ENCODE results near the gene DPF3. TPM values are rescaled to one million over a fixed set of nuclear protein-coding genes. Genes with fewer than 3 reads are reported as not detected.

DPF3 gene
- total and polyA plus RNA-seq, 7 donors: 2.3 to 25.3 (median 19.4) TPM

GRCh38 chr14:72714871-72715214 lies 179.1 kb downstream of the DPF3 start:
- ATAC-seq: peak; percentile 57 to 68 (median 63)
- H3K9me3 ChIP-seq: no peaks in the 10 kb centered on the region
- peak; percentile 51 to 77 for DNase-seq
- no peak for TF ChIP-seq CTCF (IDR thresholded peaks at IDR 0.05)
- intact Hi-C loops (cut with DNase I): no loop called here
- peaks cover 41% of the 10 kb centered on the region for H3K4me1 ChIP-seq
- H3K27ac ChIP-seq: peak overlapping the region; percentile 90
- 40 to 70% (median 58%) methylated on average over 8 of the region's 8 CpGs for WGBS, 3 donors
- H3K36me3 ChIP-seq (ENCODE audit: insufficient read depth in 1 of 2, low read depth in 1 of 2): no peaks in the 10 kb centered on the region
- no peak overlapping the region for H3K4me3 ChIP-seq
- H3K27me3 ChIP-seq (ENCODE audit: insufficient read depth in 3 of 3, low read length in 2 of 3): no peaks in the 10 kb centered on the region

- WGBS, 3 donors: 89 to 91% (median 90%) methylated on average over 14 of the region's 14 CpGs
- Histone ChIP-seq H3K4me3 (no peak overlapping the region), H3K27ac (peak overlapping the region; percentile 90), H3K4me1 (peaks cover 41% of the 10 kb centered on the region), H3K9me3 (no peaks in the 10 kb centered on the region), H3K36me3 (ENCODE audit: insufficient read depth in 1 of 2, low read depth in 1 of 2) (no peaks in the 10 kb centered on the region), H3K27me3 (ENCODE audit: insufficient read depth in 3 of 3, low read length in 2 of 3) (no peaks in the 10 kb centered on the region)
- no peak for DNase-seq
- intact Hi-C loops (cut with DNase I): no loop called here
- ATAC-seq: no peak
- no peak for TF ChIP-seq CTCF (IDR thresholded peaks at IDR 0.05)
Measured at GRCh38 chr14:72714094-72714493, 179.8 kb downstream of the DPF3 start.

GRCh38 chr14:72711936-72712335 lies 182.0 kb downstream of the DPF3 start:
- DNase-seq: no peak
- Histone ChIP-seq H3K9me3 (no peaks in the 10 kb centered on the region), H3K27ac (peak overlapping the region; percentile 24), H3K27me3 (ENCODE audit: insufficient read depth in 3 of 3, low read length in 2 of 3) (no peaks in the 10 kb centered on the region), H3K4me3 (no peak overlapping the region), H3K36me3 (ENCODE audit: insufficient read depth in 1 of 2, low read depth in 1 of 2) (no peaks in the 10 kb centered on the region), H3K4me1 (peaks cover 41% of the 10 kb centered on the region)
- intact Hi-C loops (cut with DNase I): no loop called here
- no peak for ATAC-seq
- 53 to 66% (median 55%) methylated on average over 12 of the region's 12 CpGs for WGBS, 3 donors
- TF ChIP-seq CTCF (IDR thresholded peaks at IDR 0.05): no peak

- Histone ChIP-seq H3K4me3 (no peak overlapping the region), H3K4me1 (peaks cover 29% of the 10 kb centered on the region), H3K9me3 (no peaks in the 10 kb centered on the region), H3K27me3 (ENCODE audit: insufficient read depth in 3 of 3, low read length in 2 of 3) (no peaks in the 10 kb centered on the region), H3K36me3 (ENCODE audit: insufficient read depth in 1 of 2, low read depth in 1 of 2) (no peaks in the 10 kb centered on the region), H3K27ac (no peak overlapping the region)
- WGBS, 3 donors: 85 to 87% (median 85%) methylated on average over 7 of the region's 7 CpGs
- no peak for TF ChIP-seq CTCF (IDR thresholded peaks at IDR 0.05)
- intact Hi-C loops (cut with DNase I): no loop called here
- DNase-seq: no peak
- ATAC-seq: no peak
Measured at GRCh38 chr14:72709916-72710611, 183.8 kb downstream of the DPF3 start.
